HG03439 (cell line): ENCODE measurements around the gene HTR6.

ENCODE experiments used
- ATAC-seq: cut with Tn5 transposase; IDR thresholded peaks from one replicate; pipeline ENCODE4 v1.9.1; 2021; ENCODE audit warnings: mild to moderate bottlenecking, moderate library complexity; ENCODE audit not compliant: unreplicated experiment

HTR6 gene

GRCh38 chr1:19685994-19686393 lies 21.3 kb downstream of the HTR6 start:
- no peak for ATAC-seq

DNA sequence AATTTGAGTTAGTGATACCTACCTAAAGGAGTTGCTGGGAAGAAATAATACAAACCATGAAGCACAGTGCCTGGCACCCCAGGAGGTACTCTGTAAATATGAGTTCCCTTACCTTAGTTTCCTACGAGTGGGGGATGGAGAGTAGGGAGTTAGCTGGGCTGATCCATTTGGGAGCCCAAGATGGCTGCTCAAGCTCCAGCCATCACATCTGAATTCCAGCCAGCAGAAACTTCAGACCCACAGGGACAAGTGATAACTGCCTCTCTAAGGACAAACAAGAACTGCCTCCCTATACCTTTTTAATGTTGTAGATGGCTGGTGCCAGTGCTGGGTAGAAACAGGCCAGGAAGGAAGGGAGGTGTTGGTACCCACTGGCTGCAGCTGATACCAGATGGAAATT lies 22.7 kb downstream of the HTR6 start:
- ATAC-seq = no peak

GRCh38 chr1:19688041-19688842 lies 23.6 kb downstream of the HTR6 start:
- ATAC-seq = no peak

- ATAC-seq = no peak
Measured at GRCh38 chr1:19689085-19689757, 24.5 kb downstream of the HTR6 start.

- ATAC-seq = no peak
Measured at GRCh38 chr1:19689856-19690255, 25.2 kb downstream of the HTR6 start.

DNA sequence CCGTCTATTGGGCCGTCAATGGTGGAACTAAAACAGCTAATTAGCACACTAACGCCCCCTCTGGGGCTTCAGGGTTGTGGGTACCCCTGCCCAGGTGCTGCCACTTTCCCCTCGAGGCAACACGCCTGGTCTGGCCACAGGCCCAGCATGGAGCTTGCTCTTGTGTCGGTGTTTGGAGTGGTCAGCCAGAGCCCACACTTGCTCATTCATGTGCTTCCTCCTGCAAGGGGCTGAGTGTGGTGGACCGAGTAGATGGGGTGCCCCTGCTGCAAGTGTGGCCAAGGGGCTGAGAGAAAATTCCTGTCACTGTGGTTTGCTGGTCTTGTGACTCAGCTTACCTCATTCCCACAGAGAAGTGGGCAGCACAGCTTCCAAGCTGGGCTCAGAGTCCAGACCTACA lies 25.7 kb downstream of the HTR6 start:
- no peak for ATAC-seq

- no peak for ATAC-seq
Measured at GRCh38 chr1:19694298-19694697, 29.6 kb downstream of the HTR6 start.

- no peak for ATAC-seq
Measured at GRCh38 chr1:19695772-19696171, 31.1 kb downstream of the HTR6 start.

DNA sequence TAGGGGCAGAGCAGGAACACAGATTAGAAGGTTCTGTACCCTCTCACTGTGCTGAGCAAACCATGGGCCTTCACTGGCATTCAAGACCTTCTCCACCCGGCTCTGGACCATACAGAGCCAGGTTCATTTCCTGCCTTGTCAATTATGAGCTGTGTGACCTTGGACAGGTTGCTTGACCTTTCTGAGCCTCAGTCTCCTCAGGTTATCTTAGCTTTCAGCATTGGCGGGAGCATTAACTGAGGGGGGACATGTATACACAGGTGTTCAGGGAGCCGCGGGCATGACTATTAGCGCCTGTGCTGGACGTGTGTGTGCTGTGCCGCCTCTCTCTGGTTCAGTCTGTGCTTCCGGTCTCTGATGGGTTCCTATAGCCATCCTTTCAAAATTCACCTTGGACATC lies 32.1 kb downstream of the HTR6 start:
- ATAC-seq = no peak

DNA sequence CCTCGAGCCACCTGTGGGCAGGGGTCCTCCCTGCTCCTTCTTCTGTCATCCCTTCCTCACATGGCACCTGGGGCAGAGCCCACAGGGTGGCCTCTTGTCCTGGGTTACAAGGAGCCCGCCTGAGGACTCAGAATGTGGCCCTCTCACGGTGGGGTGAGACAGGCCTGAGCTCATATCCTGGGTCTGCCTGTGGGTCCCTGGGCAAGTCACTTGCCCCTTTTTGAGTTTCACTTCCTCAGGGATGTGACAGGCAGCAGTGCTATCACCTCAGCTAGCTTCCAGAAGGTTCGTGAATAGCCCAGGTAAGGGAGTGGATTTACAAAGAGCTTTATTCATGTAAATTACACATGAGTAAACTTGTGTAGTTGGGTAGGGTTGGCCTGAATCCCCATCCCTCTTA lies 33.5 kb downstream of the HTR6 start:
- ATAC-seq = no peak

DNA sequence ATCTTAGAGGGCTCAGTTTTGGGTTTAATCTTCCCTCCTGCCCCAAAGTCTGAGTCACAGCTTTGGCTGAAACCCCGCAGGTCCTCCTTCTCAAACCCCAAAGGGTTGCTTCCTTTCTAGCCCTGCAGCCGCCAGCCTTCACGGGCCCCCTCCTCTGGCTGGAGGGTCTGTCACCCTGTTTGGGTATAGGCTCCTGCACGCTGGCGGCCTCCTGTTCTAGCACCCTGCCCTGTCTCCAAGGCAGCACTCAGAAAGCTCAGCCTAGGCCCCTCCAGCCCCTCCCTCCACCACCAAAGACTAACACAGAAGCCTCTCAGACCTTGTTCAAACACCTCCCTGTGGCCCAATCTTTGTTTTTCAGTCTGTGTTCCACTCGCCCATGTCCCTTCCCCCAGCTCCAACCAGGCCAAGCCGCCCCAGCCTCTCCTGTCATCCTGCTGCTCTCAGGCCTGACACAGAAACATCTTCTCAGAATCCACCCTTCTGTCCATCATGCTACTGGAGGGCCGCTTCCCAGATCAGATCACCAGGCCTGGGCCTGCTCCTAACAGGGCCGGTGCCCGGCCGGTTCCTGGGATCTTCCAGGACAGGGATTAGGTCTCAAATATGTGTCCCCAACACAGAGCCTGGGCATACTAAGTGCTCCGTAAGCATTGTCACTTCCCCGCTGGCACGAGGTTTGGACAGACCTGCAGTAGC lies 35.6 kb downstream of the HTR6 start:
- ATAC-seq = no peak

DNA sequence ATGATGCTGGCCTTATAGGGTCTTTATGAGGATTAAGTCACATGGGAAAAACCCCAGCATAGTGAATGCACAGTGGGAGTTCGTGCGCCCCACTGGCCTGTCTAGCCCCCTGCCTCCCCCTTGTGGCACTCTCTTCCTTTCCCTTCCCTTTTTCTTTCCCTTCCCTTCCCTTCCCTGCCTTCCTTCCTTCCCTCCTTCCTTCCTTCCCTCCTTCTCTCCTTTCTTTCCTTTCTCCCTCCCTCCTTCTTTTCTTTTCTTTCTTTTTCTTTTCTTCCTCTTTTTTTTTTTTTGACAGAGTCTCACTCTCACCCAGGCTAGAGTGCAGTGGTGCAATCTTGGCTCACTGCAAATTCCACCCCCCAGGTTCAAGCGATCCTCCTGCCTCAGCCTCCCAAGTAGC lies 38.6 kb downstream of the HTR6 start:
- ATAC-seq = no peak

- no peak for ATAC-seq
Measured at GRCh38 chr1:19704247-19705113, 39.8 kb downstream of the HTR6 start.

GRCh38 chr1:19705464-19705863 lies 40.8 kb downstream of the HTR6 start:
- ATAC-seq = no peak

- ATAC-seq = no peak
Measured at GRCh38 chr1:19706136-19706535, 41.5 kb downstream of the HTR6 start.

DNA sequence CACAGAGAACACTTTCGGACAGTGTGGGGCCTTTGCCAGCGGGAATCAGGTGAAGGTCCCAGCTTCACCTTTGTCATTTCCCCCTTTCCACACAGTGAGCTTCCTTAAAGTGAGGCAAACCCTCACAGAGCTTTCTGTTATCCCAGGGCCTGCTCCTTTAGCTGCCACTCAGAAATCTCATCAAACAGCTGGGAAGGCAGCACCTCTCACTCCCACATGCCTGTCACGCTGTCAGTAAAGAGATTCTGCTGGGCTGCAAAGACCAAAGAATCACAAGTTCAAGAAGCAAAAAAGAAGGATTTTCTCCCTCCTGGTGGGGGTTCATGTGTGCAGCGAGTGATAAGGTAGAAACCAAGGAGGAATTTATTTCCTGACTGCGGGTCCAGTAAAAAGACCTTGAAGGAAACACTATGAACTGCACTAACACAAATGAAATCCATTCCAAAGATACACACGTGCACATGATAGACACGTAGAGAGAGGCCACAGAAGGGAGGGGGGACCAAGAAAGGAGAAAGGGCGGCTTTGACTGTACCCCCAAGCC lies 44.0 kb downstream of the HTR6 start:
- ATAC-seq = no peak

- ATAC-seq = no peak
Measured at GRCh38 chr1:19709260-19709793, 44.7 kb downstream of the HTR6 start.

DNA sequence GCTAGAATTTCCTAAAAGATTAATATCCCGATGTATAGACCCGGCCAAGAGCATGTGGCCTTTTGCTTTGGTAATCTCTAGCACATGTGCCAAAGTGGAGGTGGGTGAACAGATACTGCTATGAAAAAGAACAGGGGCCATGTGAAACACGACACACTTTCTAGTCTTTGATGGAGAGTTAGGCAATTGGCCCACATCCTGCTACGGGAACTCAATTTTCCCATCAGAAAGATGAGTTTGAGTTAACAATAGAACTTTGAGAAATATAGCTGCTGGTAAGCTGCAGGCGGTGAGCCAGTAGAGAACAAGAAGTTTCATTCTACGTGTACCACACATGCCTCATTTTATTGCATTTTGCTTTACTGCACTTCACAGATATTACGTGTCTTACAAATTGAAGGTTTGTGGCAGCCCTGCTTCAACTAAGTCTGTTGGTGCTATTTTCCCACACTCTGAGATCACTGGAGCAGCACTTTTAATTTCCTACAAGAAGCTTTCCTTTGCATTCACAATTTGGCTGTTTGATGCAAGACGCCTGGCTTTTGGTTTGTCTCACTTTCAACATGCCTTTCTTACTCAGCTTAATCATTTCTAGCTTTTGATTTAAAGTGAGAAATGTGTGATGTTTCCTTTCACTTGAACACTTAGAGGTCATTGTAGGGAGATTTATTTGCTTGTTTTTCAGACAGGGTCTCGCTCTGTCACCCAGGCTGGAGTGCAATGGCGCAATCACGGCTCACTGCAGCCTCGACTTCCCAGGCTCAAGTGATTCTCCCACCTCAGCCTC lies 46.3 kb downstream of the HTR6 start:
- peak; percentile 59 for ATAC-seq

- ATAC-seq = no peak
Measured at GRCh38 chr1:19712928-19713327, 48.3 kb downstream of the HTR6 start.
